ENCODE results near the gene TRMU.

TRMU gene

GRCh38 chr22:46405901-46406300, 70.4 kb downstream of the TRMU start:
- Histone ChIP-seq H3K9me3 (ENCODE audit: severe bottlenecking) (no peaks in the 10 kb centered on the region), H3K36me3 (no peaks in the 10 kb centered on the region), H3K4me3 (ENCODE audit: low read depth, low read length) (no peak overlapping the region), H3K27me3 (ENCODE audit: insufficient read depth, low read depth, severe bottlenecking) (no peaks in the 10 kb centered on the region), H3K27ac (no peak overlapping the region)
- TF ChIP-seq, protein P1, sequence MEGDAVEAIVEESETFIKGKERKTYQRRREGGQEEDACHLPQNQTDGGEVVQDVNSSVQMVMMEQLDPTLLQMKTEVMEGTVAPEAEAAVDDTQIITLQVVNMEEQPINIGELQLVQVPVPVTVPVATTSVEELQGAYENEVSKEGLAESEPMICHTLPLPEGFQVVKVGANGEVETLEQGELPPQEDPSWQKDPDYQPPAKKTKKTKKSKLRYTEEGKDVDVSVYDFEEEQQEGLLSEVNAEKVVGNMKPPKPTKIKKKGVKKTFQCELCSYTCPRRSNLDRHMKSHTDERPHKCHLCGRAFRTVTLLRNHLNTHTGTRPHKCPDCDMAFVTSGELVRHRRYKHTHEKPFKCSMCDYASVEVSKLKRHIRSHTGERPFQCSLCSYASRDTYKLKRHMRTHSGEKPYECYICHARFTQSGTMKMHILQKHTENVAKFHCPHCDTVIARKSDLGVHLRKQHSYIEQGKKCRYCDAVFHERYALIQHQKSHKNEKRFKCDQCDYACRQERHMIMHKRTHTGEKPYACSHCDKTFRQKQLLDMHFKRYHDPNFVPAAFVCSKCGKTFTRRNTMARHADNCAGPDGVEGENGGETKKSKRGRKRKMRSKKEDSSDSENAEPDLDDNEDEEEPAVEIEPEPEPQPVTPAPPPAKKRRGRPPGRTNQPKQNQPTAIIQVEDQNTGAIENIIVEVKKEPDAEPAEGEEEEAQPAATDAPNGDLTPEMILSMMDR (IDR thresholded peaks at IDR 0.05; ENCODE audit: low read depth, low read length): no peak
- DNase-seq: no peak

DNA sequence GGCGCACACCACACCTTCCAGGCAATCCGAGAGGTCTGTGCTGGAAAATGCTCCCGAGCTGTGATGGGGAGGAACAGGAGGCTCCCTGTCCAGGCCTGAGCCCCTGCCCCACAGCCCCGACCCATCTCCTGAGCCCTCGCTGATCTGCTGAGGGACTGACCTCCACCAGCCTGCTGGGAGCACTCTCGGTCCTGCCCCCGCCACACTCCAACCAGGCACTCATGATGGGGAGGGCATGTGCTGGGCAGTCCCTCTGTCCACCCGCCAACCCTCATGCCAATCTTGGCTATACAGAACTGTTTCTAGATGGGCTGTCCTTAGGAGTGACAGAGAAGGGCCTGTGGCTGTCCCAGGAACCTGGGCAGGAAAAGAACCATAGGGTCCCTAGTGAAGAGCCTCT, 70.8 kb downstream of the TRMU start:
- no peak overlapping the region for H3K4me3 ChIP-seq (ENCODE audit: low read depth, low read length)
- TF ChIP-seq, protein P1 (IDR thresholded peaks at IDR 0.05; ENCODE audit: low read depth, low read length): no peak
- H3K27me3 ChIP-seq (ENCODE audit: insufficient read depth, low read depth, severe bottlenecking): no peaks in the 10 kb centered on the region
- no peak for DNase-seq
- no peak overlapping the region for H3K27ac ChIP-seq
- no peaks in the 10 kb centered on the region for H3K36me3 ChIP-seq
- H3K9me3 ChIP-seq (ENCODE audit: severe bottlenecking): no peaks in the 10 kb centered on the region

- no peaks in the 10 kb centered on the region for H3K27me3 ChIP-seq (ENCODE audit: insufficient read depth, low read depth, severe bottlenecking)
- H3K27ac ChIP-seq: no peak overlapping the region
- no peaks in the 10 kb centered on the region for H3K36me3 ChIP-seq
- H3K9me3 ChIP-seq (ENCODE audit: severe bottlenecking): no peaks in the 10 kb centered on the region
- DNase-seq: no peak
- H3K4me3 ChIP-seq (ENCODE audit: low read depth, low read length): no peak overlapping the region
- TF ChIP-seq, protein P1 (IDR thresholded peaks at IDR 0.05; ENCODE audit: low read depth, low read length): no peak
Observed at GRCh38 chr22:46406791-46407190, 71.3 kb downstream of the TRMU start.

Data from WERI-Rb-1 (cell line).